GM12891 (cell line): ENCODE data around the gene ZNF200.

Source experiments
- POLR2A ChIP-seq: IDR thresholded peaks from 2 replicates; pipeline ENCODE4 v1.6.1; 2011; ENCODE audit warnings: low read depth, low read length, control low read depth
- POLR2AphosphoS5 ChIP-seq: IDR thresholded peaks from 2 replicates; pipeline ENCODE4 v1.6.1; 2011; ENCODE audit warnings: low read depth, low read length, control low read depth
- SPI1 ChIP-seq: IDR thresholded peaks from 2 replicates; pipeline ENCODE4 v1.6.1; 2011; ENCODE audit warnings: low read depth, low read length, control low read depth

DNA sequence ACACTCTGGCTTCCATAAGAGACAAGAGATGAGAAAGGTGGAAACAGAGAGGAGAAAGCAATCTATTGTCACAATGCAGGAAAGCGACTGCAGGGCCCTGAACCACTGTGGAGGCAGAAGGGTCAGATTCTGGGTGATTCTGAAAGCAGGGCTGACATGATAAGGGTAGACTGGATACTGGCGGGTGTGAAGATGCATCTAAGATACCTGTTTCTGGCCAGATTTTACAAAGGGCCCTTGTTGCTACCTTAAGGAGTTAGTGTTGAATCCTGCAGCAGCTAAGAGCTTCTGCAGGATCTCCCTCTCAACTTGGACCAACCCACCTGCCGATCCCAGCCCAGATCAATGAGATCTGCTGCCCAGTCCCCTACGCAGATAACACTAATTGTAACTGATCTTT, 27.6 kb upstream of the ZNF200 start:
- TF ChIP-seq POLR2AphosphoS5 = no peak
- no peak for TF ChIP-seq POLR2A
- TF ChIP-seq SPI1 = no peak
